GM23338 (cell line): Measurements from ENCODE around the gene LXN. TPM values are rescaled to one million over a fixed set of nuclear protein-coding genes. Genes with fewer than 3 reads are reported as not detected.

Experiments
- ATAC-seq: fragments of 200-7000 bp; cut with Tn5 transposase; 3 replicates; pipeline ENCODE4 v1.9.1; 2020
- DNase-seq: peaks from one replicate; pipeline ENCODE4 v3.0.0-alpha.2; 2015; ENCODE audit warnings: low spot score
- H2AFZ ChIP-seq: fragments of 200-600 bp; sonication (generic); 2 replicates; pipeline ENCODE4 v1.8.0; 2016; ENCODE audit warnings: antibody characterized with exemption, mild to moderate bottlenecking, moderate library complexity
- H3F3A ChIP-seq: fragments of 200-600 bp; sonication (generic); replicated peaks from 2 replicates; pipeline ENCODE4 v1.8.0; 2017; ENCODE audit warnings: antibody characterized with exemption, mixed run types, low read depth
- H3K27ac ChIP-seq: fragments of 200-600 bp; sonication (generic); 2 replicates; pipeline ENCODE4 v1.6.1; 2016; ENCODE audit warnings: low read depth
- H3K27me3 ChIP-seq: fragments of 200-600 bp; sonication (generic); 2 replicates; pipeline ENCODE4 v1.8.0; 2016; ENCODE audit warnings: mild to moderate bottlenecking, mixed run types, moderate library complexity; ENCODE audit not compliant: insufficient read depth
- H3K36me3 ChIP-seq: fragments of 200-600 bp; sonication (generic); 2 replicates; pipeline ENCODE4 v1.8.0; 2016; ENCODE audit warnings: mild to moderate bottlenecking; ENCODE audit not compliant: insufficient read depth
- H3K4me1 ChIP-seq: fragments of 200-600 bp; sonication (generic); 2 replicates; pipeline ENCODE4 v1.8.0; 2016; ENCODE audit warnings: mild to moderate bottlenecking, moderate library complexity; ENCODE audit not compliant: insufficient read depth
- H3K4me2 ChIP-seq: fragments of 200-600 bp; sonication (generic); 2 replicates; pipeline ENCODE4 v1.7.1; 2017; ENCODE audit warnings: mixed run types
- H3K4me3 ChIP-seq: fragments of 200-600 bp; sonication (generic); 2 replicates; pipeline ENCODE4 v1.6.1; 2016; ENCODE audit warnings: mixed run types
- H3K79me2 ChIP-seq: fragments of 200-600 bp; sonication (generic); replicated peaks from 2 replicates; pipeline ENCODE4 v1.8.0; 2017; ENCODE audit warnings: mild to moderate bottlenecking; ENCODE audit not compliant: insufficient read depth
- H3K9me2 ChIP-seq: fragments of 200-600 bp; sonication (generic); 2 replicates; pipeline ENCODE4 v1.8.0; 2017; ENCODE audit not compliant: insufficient read depth
- H4K20me1 ChIP-seq: fragments of 200-600 bp; sonication (generic); replicated peaks from 2 replicates; pipeline ENCODE4 v1.8.0; 2017; ENCODE audit warnings: mild to moderate bottlenecking; ENCODE audit not compliant: insufficient read depth
- H3K27ac Mint-ChIP-seq: 2 replicates; pipeline ENCODE4 v1.8.0; 2020; ENCODE audit warnings: inconsistent platforms, mild to moderate bottlenecking, moderate library complexity, mixed read lengths
- H3K27me3 Mint-ChIP-seq: 3 replicates; pipeline ENCODE4 v1.8.0; 2022; ENCODE audit warnings: low read depth, mild to moderate bottlenecking, moderate library complexity, mixed read lengths, inconsistent platforms; ENCODE audit not compliant: insufficient read depth, poor library complexity
- H3K36me3 Mint-ChIP-seq: 3 replicates; pipeline ENCODE4 v1.8.0; 2021; ENCODE audit warnings: low read depth, mild to moderate bottlenecking, inconsistent platforms, moderate library complexity, mixed read lengths
- H3K4me1 Mint-ChIP-seq: 3 replicates; pipeline ENCODE4 v1.8.0; 2020; ENCODE audit warnings: mild to moderate bottlenecking, inconsistent platforms, mixed read lengths
- H3K4me3 Mint-ChIP-seq: 3 replicates; pipeline ENCODE4 v1.8.0; 2021; ENCODE audit warnings: moderate library complexity, mild to moderate bottlenecking, inconsistent platforms, mixed read lengths
- H3K9me3 Mint-ChIP-seq: 3 replicates; pipeline ENCODE4 v1.8.0; 2020; ENCODE audit warnings: moderate library complexity, mild to moderate bottlenecking, inconsistent platforms, mixed read lengths
- CTCF ChIP-seq, 2 experiments: fragments of 200-600 bp in 1 of 2; sonication (generic) in 1 of 2; conservative IDR thresholded peaks; 2 replicates each; pipeline versions ENCODE4 v1.5.1 to v1.6.1; 2016 to 2017; ENCODE audit warnings: antibody characterized with exemption in 2 of 2, low read depth in 2 of 2, mild to moderate bottlenecking in 2 of 2, moderate library complexity in 1 of 2
- EZH2phosphoT487 ChIP-seq: fragments of 200-600 bp; sonication (generic); IDR thresholded peaks from one replicate; pipeline ENCODE4 v1.8.1; 2018; ENCODE audit warnings: antibody characterized with exemption; ENCODE audit not compliant: unreplicated experiment
- JUNB ChIP-seq: IDR thresholded peaks from one replicate; pipeline ENCODE4 v1.6.1; 2016; ENCODE audit warnings: antibody characterized with exemption; ENCODE audit not compliant: unreplicated experiment
- STAT1 ChIP-seq: IDR thresholded peaks from one replicate; pipeline ENCODE4 v1.6.1; 2016; ENCODE audit warnings: antibody characterized with exemption; ENCODE audit not compliant: unreplicated experiment
- ZNF331 ChIP-seq: fragments of 250-450 bp; sonication (Bioruptor Pico); IDR thresholded peaks from 2 replicates; pipeline ENCODE4 v1.5.0; 2020; ENCODE audit warnings: low read depth, mild to moderate bottlenecking, moderate library complexity
- ZNF462 ChIP-seq: fragments of 250-450 bp; sonication (Bioruptor Pico); IDR thresholded peaks from 2 replicates; pipeline ENCODE4 v1.5.0; 2020; ENCODE audit warnings: mild to moderate bottlenecking, moderate library complexity
- polyA plus RNA-seq: library from polyadenylated mRNA; unstranded; fragments of >200 nt; fragmentation: Nextera tagmentation; extraction: Ambion mirVana; gene quantifications from 2 replicates; pipeline ENCODE4 v1.2.1, GENCODE V29; 2016
- total RNA-seq: library from RNA; depleted of rRNA; stranded (reverse); fragments of >200 nt; shearing (Covaris generic); gene quantifications from 2 replicates; pipeline ENCODE4 v1.2.3, GENCODE V29; 2014

The LXN gene
- total and polyA plus RNA-seq, 2 experiments from 2014 or later, result 5.6 to 10.0 TPM

GRCh38 chr3:158711886-158712285, 39.4 kb upstream of the LXN start (continued):
- TF ChIP-seq ZNF462 (CRISPR knock-in tag) (no peak), JUNB (no peak), STAT1 (no peak)

- Histone ChIP-seq H3K27ac (no peak overlapping the region), H3K79me2 (no peaks in the 10 kb centered on the region), H3K9me2 (no peaks in the 10 kb centered on the region), H2AFZ (no peak overlapping the region), H3K36me3 (no peaks in the 10 kb centered on the region), H3K4me3 (no peak overlapping the region), H4K20me1 (no peaks in the 10 kb centered on the region), H3K27me3 (no peaks in the 10 kb centered on the region), H3F3A (no peaks in the 10 kb centered on the region), H3K4me2 (no peak overlapping the region), H3K4me1 (no peaks in the 10 kb centered on the region; the same call in 1 of the 2 replicates)
- H3K4me1 Mint-ChIP-seq, result peaks cover 24% of the 10 kb centered on the region; the same call in 2 of the 3 replicates
- H3K27ac Mint-ChIP-seq, result peak overlapping the region; percentile 59; the same call in 1 of the 2 replicates
- no peak overlapping the region for H3K4me3 Mint-ChIP-seq
- no peak for DNase-seq
- no peak for ATAC-seq
- peaks cover 6% of the 10 kb centered on the region; the same call in 2 of the 3 replicates for H3K36me3 Mint-ChIP-seq
- TF ChIP-seq JUNB, result no peak
- TF ChIP-seq ZNF331 (CRISPR knock-in tag), result no peak
- no peak for TF ChIP-seq CTCF (conservative IDR thresholded peaks at IDR 0.05; ENCODE audit: low read depth in 2 of 2)
- TF ChIP-seq EZH2phosphoT487, result no peak
- no peaks in the 10 kb centered on the region for H3K9me3 Mint-ChIP-seq
- H3K27me3 Mint-ChIP-seq, result no peaks in the 10 kb centered on the region
Measured at GRCh38 chr3:158710601-158711000, 38.2 kb upstream of the LXN start.
